GM23248 (cell line): ENCODE measurements around the gene ADAMTS3. TPM values are rescaled to one million over a fixed set of nuclear protein-coding genes. Genes with fewer than 3 reads are reported as not detected.

ENCODE experiments used
- DNase-seq: peaks from one replicate; pipeline ENCODE4 v3.0.0-alpha.2; 2015
- H2AFZ ChIP-seq: fragments of 200-600 bp; sonication (generic); 2 replicates; pipeline ENCODE4 v1.6.1; 2016; ENCODE audit warnings: antibody characterized with exemption
- H3F3A ChIP-seq: fragments of 200-600 bp; sonication (generic); 2 replicates; pipeline ENCODE4 v1.6.1; 2016; ENCODE audit warnings: mild to moderate bottlenecking, antibody characterized with exemption, mixed run types; ENCODE audit not compliant: insufficient read depth
- H3K27ac ChIP-seq: fragments of 200-600 bp; sonication (generic); 2 replicates; pipeline ENCODE4 v1.5.1; 2016; ENCODE audit warnings: mild to moderate bottlenecking
- H3K27me3 ChIP-seq: fragments of 200-600 bp; sonication (generic); replicated peaks from 2 replicates; pipeline ENCODE4 v1.6.1; 2016; ENCODE audit warnings: mild to moderate bottlenecking; ENCODE audit not compliant: insufficient read depth
- H3K36me3 ChIP-seq: fragments of 200-600 bp; sonication (generic); 2 replicates; pipeline ENCODE4 v1.6.1; 2016; ENCODE audit warnings: low read depth, mild to moderate bottlenecking
- H3K4me1 ChIP-seq: fragments of 200-600 bp; sonication (generic); 2 replicates; pipeline ENCODE4 v1.6.1; 2016; ENCODE audit warnings: mild to moderate bottlenecking; ENCODE audit not compliant: insufficient read depth
- H3K4me2 ChIP-seq: fragments of 200-600 bp; sonication (generic); one replicate; pipeline ENCODE4 v1.6.1; 2016; ENCODE audit warnings: mild to moderate bottlenecking; ENCODE audit not compliant: unreplicated experiment
- H3K4me3 ChIP-seq: fragments of 200-600 bp; sonication (generic); 2 replicates; pipeline ENCODE4 v1.5.1; 2016; ENCODE audit warnings: mild to moderate bottlenecking
- H3K79me2 ChIP-seq: fragments of 200-600 bp; sonication (generic); 2 replicates; pipeline ENCODE4 v1.6.1; 2016; ENCODE audit warnings: mild to moderate bottlenecking; ENCODE audit not compliant: insufficient read depth
- H3K9ac ChIP-seq: fragments of 200-600 bp; sonication (generic); 2 replicates; pipeline ENCODE4 v1.6.1; 2016; ENCODE audit warnings: mild to moderate bottlenecking
- H3K9me2 ChIP-seq: fragments of 200-600 bp; sonication (generic); 2 replicates; pipeline ENCODE4 v1.6.1; 2016; ENCODE audit warnings: mixed run types, mild to moderate bottlenecking, moderate library complexity; ENCODE audit not compliant: insufficient read depth
- H3K9me3 ChIP-seq: fragments of 200-600 bp; sonication (generic); one replicate; pipeline ENCODE4 v1.6.1; 2017; ENCODE audit warnings: low read depth
- H4K20me1 ChIP-seq: fragments of 200-600 bp; sonication (generic); 2 replicates; pipeline ENCODE4 v1.6.0; 2016; ENCODE audit not compliant: insufficient read depth
- EZH2 ChIP-seq: fragments of 200-600 bp; sonication (generic); IDR thresholded peaks from 2 replicates; pipeline ENCODE4 v1.6.1; 2018; ENCODE audit warnings: antibody characterized with exemption, mild to moderate bottlenecking; ENCODE audit not compliant: insufficient read depth, poor library complexity, severe bottlenecking
- EZH2phosphoT487 ChIP-seq: fragments of 200-600 bp; sonication (generic); IDR thresholded peaks from 2 replicates; pipeline ENCODE4 v1.6.1; 2018; ENCODE audit warnings: antibody characterized with exemption, moderate library complexity, mild to moderate bottlenecking, low read depth; ENCODE audit not compliant: insufficient read depth
- WGBS, 2 experiments: methylation state at CpG; one replicate each; pipeline ENCODE4 v1.1.6; 2015 to 2017; ENCODE audit warnings: low lambda C conversion rate in 2 of 2, low coverage in 1 of 2; ENCODE audit errors: missing lambda C conversion rate in 2 of 2; 5-methylcytosine and 5-hydroxymethylcytosine counted together
- in situ Hi-C: fragments of 300-500 bp; cut with MboI; formaldehyde crosslinking; loops from 2 replicates; pipeline ENCODE4 v1.15.0; 2020
- polyA plus RNA-seq: library from polyadenylated mRNA; unstranded; fragments of >200 nt; fragmentation: Nextera tagmentation; extraction: Ambion mirVana; gene quantifications from 2 replicates; pipeline ENCODE4 v1.2.1, GENCODE V29; 2016
- total RNA-seq: library from RNA; depleted of rRNA; stranded (reverse); fragments of >200 nt; shearing (Covaris generic); gene quantifications from 2 replicates; pipeline ENCODE4 v1.2.3, GENCODE V29; 2014

ADAMTS3 gene
- total and polyA plus RNA-seq, 2 experiments from 2014 or later, result 0.20 to 0.43 TPM

GRCh38 chr4:72376901-72377300, 192.1 kb downstream of the ADAMTS3 start:
- Histone ChIP-seq H3K4me2 (peak overlapping the region; percentile 29), H2AFZ (peak overlapping the region; percentile 13; the same call in 1 of the 2 replicates), H3F3A (peaks cover 51% of the 10 kb centered on the region), H3K4me1 (peaks cover 57% of the 10 kb centered on the region), H3K36me3 (no peaks in the 10 kb centered on the region), H3K27ac (peak overlapping the region; percentile 84), H3K9me3 (no peaks in the 10 kb centered on the region), H3K4me3 (no peak overlapping the region), H3K9ac (peak overlapping the region; percentile 6; the same call in 1 of the 2 replicates), H3K27me3 (no peaks in the 10 kb centered on the region), H3K79me2 (no peaks in the 10 kb centered on the region), H4K20me1 (no peaks in the 10 kb centered on the region), H3K9me2 (no peaks in the 10 kb centered on the region)
- DNase-seq, result peak; percentile 22
- in situ Hi-C loops, result no loop called here
- TF ChIP-seq EZH2 (no peak), EZH2phosphoT487 (no peak)

GRCh38 chr4:72375073-72375736, 193.8 kb downstream of the ADAMTS3 start:
- H3K27ac ChIP-seq, result peak overlapping the region; percentile 84
- no peak overlapping the region for H2AFZ ChIP-seq
- no peaks in the 10 kb centered on the region for H3K9me3 ChIP-seq
- H3K4me1 ChIP-seq, result peaks cover 52% of the 10 kb centered on the region
- no peaks in the 10 kb centered on the region for H4K20me1 ChIP-seq
- DNase-seq, result peak; percentile 92
- in situ Hi-C loops, result no loop called here
- peaks cover 51% of the 10 kb centered on the region for H3F3A ChIP-seq
- WGBS, 2 experiments, result 5 to 8% methylated on average over 4 of the region's 4 CpGs
- no peaks in the 10 kb centered on the region for H3K9me2 ChIP-seq
- H3K36me3 ChIP-seq, result no peaks in the 10 kb centered on the region
- peak overlapping the region; percentile 5 for H3K4me2 ChIP-seq
- H3K27me3 ChIP-seq, result no peaks in the 10 kb centered on the region
- H3K9ac ChIP-seq, result peak overlapping the region; percentile 27; the same call in 1 of the 2 replicates
- no peaks in the 10 kb centered on the region for H3K79me2 ChIP-seq
- TF ChIP-seq EZH2phosphoT487 (no peak), EZH2 (no peak)
- H3K4me3 ChIP-seq, result no peak overlapping the region

- Histone ChIP-seq H3K36me3 (no peaks in the 10 kb centered on the region), H3K27me3 (no peaks in the 10 kb centered on the region), H3K27ac (peak overlapping the region; percentile 84), H3F3A (peaks cover 51% of the 10 kb centered on the region), H3K79me2 (no peaks in the 10 kb centered on the region), H3K4me2 (peak overlapping the region; percentile 5), H3K9me2 (no peaks in the 10 kb centered on the region), H3K4me1 (peaks cover 52% of the 10 kb centered on the region), H3K4me3 (no peak overlapping the region), H3K9ac (peak overlapping the region; percentile 27), H2AFZ (no peak overlapping the region), H4K20me1 (no peaks in the 10 kb centered on the region), H3K9me3 (no peaks in the 10 kb centered on the region)
- in situ Hi-C loops, result no loop called here
- peak; percentile 55 for DNase-seq
- TF ChIP-seq EZH2, result no peak
- WGBS, 2 experiments, result 0 to 15% methylated on average over 1 of the region's 1 CpG
Measured at GRCh38 chr4:72374159-72374558, 194.9 kb downstream of the ADAMTS3 start.

GRCh38 chr4:72366601-72367000, 202.4 kb downstream of the ADAMTS3 start:
- Histone ChIP-seq H4K20me1 (no peaks in the 10 kb centered on the region), H3K4me1 (peaks cover 13% of the 10 kb centered on the region), H3K9me2 (no peaks in the 10 kb centered on the region), H3K27me3 (no peaks in the 10 kb centered on the region), H3K4me2 (peak overlapping the region; percentile 72), H3K4me3 (peak overlapping the region; percentile 24; the same call in 1 of the 2 replicates), H3K79me2 (no peaks in the 10 kb centered on the region), H3K27ac (0 out of 2 replicates have a peak overlapping the region, but pooled peaks have one; percentile 10), H2AFZ (peak overlapping the region; percentile 76), H3K9me3 (no peaks in the 10 kb centered on the region), H3F3A (peaks cover 13% of the 10 kb centered on the region; the same call in 1 of the 2 replicates), H3K36me3 (no peaks in the 10 kb centered on the region), H3K9ac (peak overlapping the region; percentile 20; the same call in 1 of the 2 replicates)
- TF ChIP-seq EZH2 (no peak), EZH2phosphoT487 (no peak)
- peak; percentile 58 for DNase-seq
- in situ Hi-C loops, result no loop called here

GRCh38 chr4:72365981-72366380, 203.0 kb downstream of the ADAMTS3 start:
- no peak overlapping the region for H3K4me2 ChIP-seq
- no peaks in the 10 kb centered on the region for H3K9me3 ChIP-seq
- DNase-seq, result no peak
- peaks cover 13% of the 10 kb centered on the region; the same call in 1 of the 2 replicates for H3F3A ChIP-seq
- H3K9ac ChIP-seq, result no peak overlapping the region
- H4K20me1 ChIP-seq, result no peaks in the 10 kb centered on the region
- no peak overlapping the region for H2AFZ ChIP-seq
- H3K27ac ChIP-seq, result no peak overlapping the region
- in situ Hi-C loops, result no loop called here
- peaks cover 13% of the 10 kb centered on the region for H3K4me1 ChIP-seq
- no peaks in the 10 kb centered on the region for H3K27me3 ChIP-seq
- 57 to 59% methylated on average over 4 of the region's 4 CpGs for WGBS, 2 experiments
- no peaks in the 10 kb centered on the region for H3K36me3 ChIP-seq
- no peaks in the 10 kb centered on the region for H3K9me2 ChIP-seq
- H3K4me3 ChIP-seq, result no peak overlapping the region
- H3K79me2 ChIP-seq, result no peaks in the 10 kb centered on the region
- TF ChIP-seq EZH2phosphoT487 (no peak), EZH2 (no peak)
